Thyroid gland (tissue), 4 donors: ENCODE results near the gene FKBP5.

Source experiments
- POLR2A ChIP-seq, 2 donors: fragments of 450-650 bp; IDR thresholded peaks; one replicate each; pipeline ENCODE4 v1.6.1; 2017; ENCODE audit warnings: antibody characterized with exemption in 2 of 2, mild to moderate bottlenecking in 2 of 2, moderate library complexity in 1 of 2
- TF ChIP-seq, protein P1 (sequence below), 6 experiments: fragments of 200-600 bp in 3 of 6; fragments of 450-650 bp in 3 of 6; sonication (generic) in 3 of 6; IDR thresholded peaks; one replicate each; pipeline ENCODE4 v1.5.1; 2016 to 2019; ENCODE audit warnings: antibody characterized with exemption in 6 of 6, mild to moderate bottlenecking in 2 of 6, inconsistent platforms in 1 of 6, moderate library complexity in 1 of 6

DNA sequence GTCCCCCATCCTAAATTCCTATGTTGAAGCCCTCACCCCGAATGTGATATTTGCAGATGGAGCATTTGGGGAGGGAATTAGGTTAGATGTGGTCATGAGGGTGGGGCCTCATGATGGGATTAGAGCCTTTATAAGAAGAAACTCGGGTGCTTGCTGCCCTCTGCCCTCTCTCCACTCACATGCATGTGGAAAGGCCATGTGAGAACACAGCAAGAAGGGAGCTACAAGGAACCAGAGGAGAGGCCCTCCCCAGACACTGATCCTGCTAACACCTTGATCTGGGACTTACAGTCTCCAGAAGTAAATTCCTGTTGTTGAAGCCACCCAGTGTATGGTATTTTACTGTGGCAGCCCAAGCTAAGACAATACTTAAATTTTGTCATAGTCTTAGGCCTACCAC is 106.4 kb downstream of the FKBP5 start:
- no peak for TF ChIP-seq POLR2A (IDR thresholded peaks at IDR 0.05)
- TF ChIP-seq, protein P1, sequence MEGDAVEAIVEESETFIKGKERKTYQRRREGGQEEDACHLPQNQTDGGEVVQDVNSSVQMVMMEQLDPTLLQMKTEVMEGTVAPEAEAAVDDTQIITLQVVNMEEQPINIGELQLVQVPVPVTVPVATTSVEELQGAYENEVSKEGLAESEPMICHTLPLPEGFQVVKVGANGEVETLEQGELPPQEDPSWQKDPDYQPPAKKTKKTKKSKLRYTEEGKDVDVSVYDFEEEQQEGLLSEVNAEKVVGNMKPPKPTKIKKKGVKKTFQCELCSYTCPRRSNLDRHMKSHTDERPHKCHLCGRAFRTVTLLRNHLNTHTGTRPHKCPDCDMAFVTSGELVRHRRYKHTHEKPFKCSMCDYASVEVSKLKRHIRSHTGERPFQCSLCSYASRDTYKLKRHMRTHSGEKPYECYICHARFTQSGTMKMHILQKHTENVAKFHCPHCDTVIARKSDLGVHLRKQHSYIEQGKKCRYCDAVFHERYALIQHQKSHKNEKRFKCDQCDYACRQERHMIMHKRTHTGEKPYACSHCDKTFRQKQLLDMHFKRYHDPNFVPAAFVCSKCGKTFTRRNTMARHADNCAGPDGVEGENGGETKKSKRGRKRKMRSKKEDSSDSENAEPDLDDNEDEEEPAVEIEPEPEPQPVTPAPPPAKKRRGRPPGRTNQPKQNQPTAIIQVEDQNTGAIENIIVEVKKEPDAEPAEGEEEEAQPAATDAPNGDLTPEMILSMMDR (IDR thresholded peaks at IDR 0.05): no peak
